Transverse colon (tissue), 4 donors: Measurements from ENCODE around the gene GALR1. TPM values are rescaled to one million over a fixed set of nuclear protein-coding genes. Genes with fewer than 3 reads are reported as not detected.

ENCODE experiments used
- DNase-seq: peaks from one replicate; pipeline ENCODE4 v3.0.0-alpha.2; 2019
- H3K27ac ChIP-seq, 4 donors: fragments of 200-600 bp; sonication (generic); 2 replicates each; pipeline ENCODE4 v1.5.1; 2016 to 2018; ENCODE audit warnings: inconsistent platforms in 4 of 4
- H3K27me3 ChIP-seq: fragments of 200-600 bp; sonication (generic); 2 replicates; pipeline ENCODE4 v1.5.1; 2017; ENCODE audit warnings: inconsistent platforms
- H3K36me3 ChIP-seq, 4 donors: fragments of 200-600 bp; sonication (generic); 2 replicates each; pipeline ENCODE4 v1.5.1; 2017 to 2019; ENCODE audit warnings: inconsistent platforms in 4 of 4
- H3K4me1 ChIP-seq, 4 donors: fragments of 200-600 bp; sonication (generic); 2 replicates each; pipeline ENCODE4 v1.5.1; 2017 to 2020; ENCODE audit warnings: inconsistent platforms in 4 of 4
- H3K4me3 ChIP-seq, 4 donors: fragments of 200-600 bp; sonication (generic); 1 replicate in 1 of 4; 2 replicates in 3 of 4; pipeline versions ENCODE4 v1.5.1 to v1.6.1; 2017 to 2019; ENCODE audit warnings: inconsistent platforms in 4 of 4
- H3K9me3 ChIP-seq, 2 donors: fragments of 200-600 bp; sonication (generic); 2 replicates each; pipeline ENCODE4 v1.5.1; 2017 to 2019; ENCODE audit warnings: inconsistent platforms in 2 of 2
- CTCF ChIP-seq, 5 experiments: fragments of 200-600 bp in 3 of 5; fragments of 450-650 bp in 2 of 5; sonication (generic) in 3 of 5; IDR thresholded peaks; 1 replicate in 2 of 5; 2 replicates in 3 of 5; pipeline ENCODE4 v1.5.1; 2016 to 2017; ENCODE audit warnings: antibody characterized with exemption in 5 of 5, inconsistent platforms in 3 of 5, mild to moderate bottlenecking in 2 of 5, moderate library complexity in 1 of 5
- EP300 ChIP-seq: sonication (generic); formaldehyde crosslinking; IDR thresholded peaks from one replicate; pipeline ENCODE4 v1.6.1; 2017; ENCODE audit warnings: antibody characterized with exemption, low read depth
- POLR2A ChIP-seq: fragments of 450-650 bp; IDR thresholded peaks from one replicate; pipeline ENCODE4 v1.6.1; 2016; ENCODE audit warnings: antibody characterized with exemption, mild to moderate bottlenecking, moderate library complexity
- POLR2AphosphoS5 ChIP-seq, 3 donors: sonication (generic); formaldehyde crosslinking; IDR thresholded peaks; one replicate each; pipeline ENCODE4 v1.6.1; 2016; ENCODE audit warnings: antibody characterized with exemption in 3 of 3
- WGBS, 2 donors: methylation state at CpG; one replicate each; pipeline ENCODE4 v1.1.5; 2018; ENCODE audit warnings: low coverage in 1 of 2; 5-methylcytosine and 5-hydroxymethylcytosine counted together
- in situ Hi-C, 4 donors: fragments of 200-750 bp; cut with MboI; loops; one replicate each; pipeline versions ENCODE4 v1.15.0 to v1.15.1; 2017; ENCODE audit warnings: low sequenced_read_pairs in 3 of 4, low pct_ligation_motif_present in 1 of 4, low pct_unique_long_range_greater_than_20kb in 1 of 4
- intact Hi-C: fragments of 100-400 bp; cut with DNase I; formaldehyde crosslinking; loops from one replicate; pipeline ENCODE4 v1.15.1; 2023; ENCODE audit warnings: low total_unique reads
- total RNA-seq, 4 donors: library from RNA; depleted of rRNA; stranded (reverse); fragments of >200 nt; gene quantifications; one replicate each; pipeline ENCODE4 v1.1.0, GENCODE V29; 2016

Gene GALR1
- total RNA-seq, 4 donors from 2014 or later = under 0.01 to 1.9 (median 0.07) TPM

DNA sequence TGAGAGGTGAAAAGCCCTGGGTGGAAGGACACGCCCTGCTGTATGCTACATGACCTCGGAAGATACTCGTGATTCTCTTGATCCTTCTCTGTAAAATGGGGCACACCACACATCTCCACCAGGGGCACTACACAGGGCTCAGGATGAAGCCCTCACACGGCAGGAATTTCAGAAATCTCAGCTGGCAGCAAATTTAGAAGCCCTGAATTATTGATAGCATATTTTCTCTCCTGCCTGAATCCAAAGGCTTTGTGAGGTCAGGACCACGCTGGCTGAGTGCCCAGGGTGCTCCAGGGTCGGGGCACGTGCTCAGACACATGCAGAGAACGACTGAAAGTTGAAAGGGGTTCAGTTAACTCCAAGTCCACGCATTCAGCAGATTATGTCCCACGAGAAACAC lies 42.1 kb upstream of the GALR1 start:
- TF ChIP-seq POLR2AphosphoS5 (IDR thresholded peaks at IDR 0.05) = peak in 1 of 3 donors; percentile 12
- TF ChIP-seq EP300 = no peak
- no peak for TF ChIP-seq POLR2A
- peak in 4 of 5 experiments; percentile 41 to 47 (median 46) for TF ChIP-seq CTCF (IDR thresholded peaks at IDR 0.05)
- WGBS, 2 donors = 13 to 52% methylated on average over 3 to 10 of the region's 10 CpGs
- Histone ChIP-seq H3K4me3 (no peak overlapping the region), H3K27ac (peak overlapping the region; percentile 44 to 69 (median 67)), H3K36me3 (no peaks in the 10 kb centered on the region), H3K9me3 (no peaks in the 10 kb centered on the region), H3K27me3 (no peaks in the 10 kb centered on the region), H3K4me1 (peaks cover 0 to 34% (median 5%) of the 10 kb centered on the region in 4 donors)
- intact Hi-C loops (loop anchor here (5.0 kb wide), 1 partner anchor 210 kb away; no protein-coding TSS in a partner anchor), in situ Hi-C loops (loop anchor here in 1 of 4 donors (25.0 kb wide), 1 partner anchor 220 kb away; no protein-coding TSS in a partner anchor)
- DNase-seq = peak; percentile 32

- no peaks in the 10 kb centered on the region for H3K9me3 ChIP-seq
- intact Hi-C loops = loop anchor here (5.0 kb wide), 1 partner anchor 212 kb away; no protein-coding TSS in a partner anchor
- 20 to 21% methylated on average over 3 to 4 of the region's 4 CpGs for WGBS, 2 donors
- peak overlapping the region in 1 of 4 donors; percentile 19 for H3K4me3 ChIP-seq
- DNase-seq = peak; percentile 57
- peaks cover 0 to 34% (median 5%) of the 10 kb centered on the region in 4 donors for H3K4me1 ChIP-seq
- no peak for TF ChIP-seq EP300
- peak overlapping the region; percentile 39 to 68 (median 49) for H3K27ac ChIP-seq
- no peaks in the 10 kb centered on the region for H3K27me3 ChIP-seq
- H3K36me3 ChIP-seq = no peaks in the 10 kb centered on the region
- in situ Hi-C loops = loop anchor here in 1 of 4 donors (25.0 kb wide), 1 partner anchor 222 kb away; no protein-coding TSS in a partner anchor
These were observed 40.7 kb upstream of the GALR1 start for GRCh38 chr18:77208964-77209363.

- H3K4me3 ChIP-seq = no peak overlapping the region
- in situ Hi-C loops (loop anchor here in 1 of 4 donors (25.0 kb wide), 1 partner anchor 222 kb away; no protein-coding TSS in a partner anchor), intact Hi-C loops (loop anchor here (5.0 kb wide), 1 partner anchor 212 kb away; no protein-coding TSS in a partner anchor)
- H3K4me1 ChIP-seq = peaks cover 0 to 34% (median 5%) of the 10 kb centered on the region in 4 donors
- H3K27me3 ChIP-seq = no peaks in the 10 kb centered on the region
- H3K9me3 ChIP-seq = no peaks in the 10 kb centered on the region
- TF ChIP-seq EP300 (no peak), CTCF (IDR thresholded peaks at IDR 0.05) (no peak), POLR2AphosphoS5 (IDR thresholded peaks at IDR 0.05) (no peak), POLR2A (no peak)
- H3K36me3 ChIP-seq = no peaks in the 10 kb centered on the region
- peak overlapping the region in 2 of 4 donors; percentile 49 to 68 for H3K27ac ChIP-seq
- DNase-seq = no peak
- WGBS, 2 donors = 67 to 83% methylated on average over 4 to 12 of the region's 12 CpGs
These were observed 40.1 kb upstream of the GALR1 start for GRCh38 chr18:77209587-77209986.

- Histone ChIP-seq H3K27me3 (no peaks in the 10 kb centered on the region), H3K4me1 (peaks cover 0 to 34% (median 5%) of the 10 kb centered on the region in 4 donors), H3K36me3 (no peaks in the 10 kb centered on the region), H3K27ac (no peak overlapping the region), H3K4me3 (no peak overlapping the region), H3K9me3 (no peaks in the 10 kb centered on the region)
- TF ChIP-seq POLR2A (no peak), EP300 (no peak), POLR2AphosphoS5 (IDR thresholded peaks at IDR 0.05) (no peak)
- in situ Hi-C loops = loop anchor here in 3 of 4 donors (10.0 to 25.0 kb wide), 2 partner anchors 215 to 223 kb away; no protein-coding TSS in a partner anchor
- WGBS, 2 donors = 61% methylated on average over 7 of the region's 7 CpGs; no CpG with 5 or more reads in 1 of the 2 donors
- intact Hi-C loops = no loop called here
- no peak for DNase-seq
These were observed 39.4 kb upstream of the GALR1 start for GRCh38 chr18:77210249-77210648.

- Histone ChIP-seq H3K36me3 (no peaks in the 10 kb centered on the region), H3K4me3 (no peak overlapping the region), H3K27me3 (no peaks in the 10 kb centered on the region), H3K27ac (no peak overlapping the region), H3K4me1 (no peaks in the 10 kb centered on the region), H3K9me3 (no peaks in the 10 kb centered on the region)
- intact Hi-C loops (no loop called here), in situ Hi-C loops (loop anchor here in 3 of 4 donors (10.0 to 25.0 kb wide), 2 partner anchors 224 to 231 kb away; no protein-coding TSS in a partner anchor)
- TF ChIP-seq POLR2A (no peak), POLR2AphosphoS5 (IDR thresholded peaks at IDR 0.05) (no peak), CTCF (IDR thresholded peaks at IDR 0.05) (no peak), EP300 (no peak)
- DNase-seq = no peak
- 65% methylated on average over 4 of the region's 4 CpGs; no CpG with 5 or more reads in 1 of the 2 donors for WGBS, 2 donors
These were observed 31.0 kb upstream of the GALR1 start for GRCh38 chr18:77218642-77219041.
